Panc1 (cell line): Measurements from ENCODE around the gene ATXN2. TPM values are rescaled to one million over a fixed set of nuclear protein-coding genes. Genes with fewer than 3 reads are reported as not detected.

Experiments
- ATAC-seq: fragments of 200-7000 bp; cut with Tn5 transposase; 2 replicates; pipeline ENCODE4 v1.9.1; 2020; ENCODE audit warnings: mild to moderate bottlenecking, moderate library complexity
- BruUV-seq: library from RNA; stranded (reverse); fragments of 400-500 nt; replicated peaks from 2 replicates; lab custom pipeline; 2021; lab: Mats Ljungman, UMichigan
- CTCF ChIA-PET: fragments of 300-600 bp; sonication (Branson Sonifier 250); formaldehyde crosslinking; loops from one replicate; lab custom pipeline; 2022; ENCODE audit warnings: antibody characterized with exemption; lab: Charles Lee
- POLR2A ChIA-PET: fragments of 300-600 bp; sonication (Branson Sonifier 250); formaldehyde crosslinking; loops from one replicate; lab custom pipeline; 2022; ENCODE audit warnings: antibody characterized with exemption; lab: Charles Lee
- DNase-seq: peaks from one replicate; pipeline ENCODE4 v3.0.0-alpha.2; 2010; ENCODE audit warnings: low read depth, low spot score
- H3K27ac ChIP-seq: 2 replicates; pipeline ENCODE4 v1.5.1; 2011; ENCODE audit warnings: mild to moderate bottlenecking, low read length, inconsistent platforms
- H3K27me3 ChIP-seq: fragments of 200-500 bp; sonication (Bioruptor generic); 2 replicates; pipeline ENCODE4 v1.6.0; 2014; ENCODE audit warnings: low read length, inconsistent platforms; ENCODE audit not compliant: control insufficient read depth, insufficient read depth
- H3K36me3 ChIP-seq: fragments of 200-500 bp; sonication (Bioruptor generic); 2 replicates; pipeline ENCODE4 v1.5.1; 2014; ENCODE audit warnings: inconsistent platforms, mild to moderate bottlenecking, low read length, moderate library complexity; ENCODE audit not compliant: control insufficient read depth, insufficient read depth
- H3K4me1 ChIP-seq: 2 replicates; pipeline ENCODE4 v1.5.1; 2011; ENCODE audit warnings: inconsistent platforms, mild to moderate bottlenecking, low read length, moderate library complexity; ENCODE audit not compliant: control insufficient read depth, insufficient read depth
- H3K4me3 ChIP-seq, 2 experiments: 2 replicates each; pipeline ENCODE4 v1.5.1; 2011 to 2012; ENCODE audit warnings: low read depth in 2 of 2, low read length in 2 of 2, mild to moderate bottlenecking in 2 of 2, inconsistent platforms in 1 of 2, moderate library complexity in 1 of 2
- H3K9me3 ChIP-seq: fragments of 200-500 bp; sonication (Bioruptor generic); 2 replicates; pipeline ENCODE4 v1.5.1; 2014; ENCODE audit warnings: low read depth, mild to moderate bottlenecking, inconsistent platforms, low read length, moderate library complexity; ENCODE audit not compliant: control insufficient read depth, insufficient read depth
- POLR2AphosphoS5 ChIP-seq: IDR thresholded peaks from 2 replicates; pipeline ENCODE4 v1.6.1; 2012; ENCODE audit warnings: mild to moderate bottlenecking, low read depth, low read length, moderate library complexity
- SIN3A ChIP-seq: IDR thresholded peaks from 2 replicates; pipeline ENCODE4 v1.6.1; 2012; ENCODE audit warnings: low read depth, mild to moderate bottlenecking, low read length, moderate library complexity, borderline replicate concordance; ENCODE audit not compliant: insufficient read depth
- TCF7L2 ChIP-seq: IDR thresholded peaks from 2 replicates; pipeline ENCODE4 v1.6.1; 2011; ENCODE audit warnings: mild to moderate bottlenecking, low read depth, low read length, inconsistent platforms
- in situ Hi-C: cut with HindIII; loops from 2 replicates; pipeline ENCODE4 v1.10.0; 2016; ENCODE audit warnings: low sequenced_read_pairs, low pct_unique_long_range_greater_than_20kb
- intact Hi-C: fragments of 100-400 bp; cut with micrococcal nuclease; formaldehyde crosslinking; loops from one replicate; pipeline ENCODE4 v1.10.0; 2022; ENCODE audit not compliant: unreplicated experiment
- total RNA-seq: library from RNA; stranded (reverse); gene quantifications from one replicate; pipeline ENCODE4 v1.2.1, GENCODE V29; 2021; ENCODE audit not compliant: unreplicated experiment
- TF ChIP-seq, protein P1 (sequence below): fragments of 450-650 bp; IDR thresholded peaks from 2 replicates; pipeline ENCODE4 v1.5.1; 2017; ENCODE audit warnings: mild to moderate bottlenecking
- TF ChIP-seq, protein P2 (sequence below), 2 experiments: IDR thresholded peaks; 2 replicates each; pipeline ENCODE4 v1.6.1; 2011 to 2012; ENCODE audit warnings: low read depth in 2 of 2, control low read depth in 1 of 2, low read length in 1 of 2, mild to moderate bottlenecking in 1 of 2, moderate library complexity in 1 of 2; ENCODE audit not compliant: insufficient read depth in 1 of 2

The ATXN2 gene
- total RNA-seq, 1 experiment from 2014 or later: 77.6 TPM

- BruUV-seq: no TSS peak
- Histone ChIP-seq H3K4me1 (peaks cover 49% of the 10 kb centered on the region), H3K9me3 (no peaks in the 10 kb centered on the region), H3K27me3 (no peaks in the 10 kb centered on the region), H3K36me3 (no peaks in the 10 kb centered on the region), H3K4me3 (no peak overlapping the region), H3K27ac (peak overlapping the region; percentile 36; the same call in 1 of the 2 replicates)
- ChIA-PET CTCF (no interaction called here), POLR2A (no interaction called here)
- no peak for ATAC-seq
- intact Hi-C loops: no loop called here
- TF ChIP-seq POLR2AphosphoS5: no peak
- no peak for TF ChIP-seq TCF7L2
- TF ChIP-seq, protein P1, sequence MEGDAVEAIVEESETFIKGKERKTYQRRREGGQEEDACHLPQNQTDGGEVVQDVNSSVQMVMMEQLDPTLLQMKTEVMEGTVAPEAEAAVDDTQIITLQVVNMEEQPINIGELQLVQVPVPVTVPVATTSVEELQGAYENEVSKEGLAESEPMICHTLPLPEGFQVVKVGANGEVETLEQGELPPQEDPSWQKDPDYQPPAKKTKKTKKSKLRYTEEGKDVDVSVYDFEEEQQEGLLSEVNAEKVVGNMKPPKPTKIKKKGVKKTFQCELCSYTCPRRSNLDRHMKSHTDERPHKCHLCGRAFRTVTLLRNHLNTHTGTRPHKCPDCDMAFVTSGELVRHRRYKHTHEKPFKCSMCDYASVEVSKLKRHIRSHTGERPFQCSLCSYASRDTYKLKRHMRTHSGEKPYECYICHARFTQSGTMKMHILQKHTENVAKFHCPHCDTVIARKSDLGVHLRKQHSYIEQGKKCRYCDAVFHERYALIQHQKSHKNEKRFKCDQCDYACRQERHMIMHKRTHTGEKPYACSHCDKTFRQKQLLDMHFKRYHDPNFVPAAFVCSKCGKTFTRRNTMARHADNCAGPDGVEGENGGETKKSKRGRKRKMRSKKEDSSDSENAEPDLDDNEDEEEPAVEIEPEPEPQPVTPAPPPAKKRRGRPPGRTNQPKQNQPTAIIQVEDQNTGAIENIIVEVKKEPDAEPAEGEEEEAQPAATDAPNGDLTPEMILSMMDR: no peak
- TF ChIP-seq, protein P2, sequence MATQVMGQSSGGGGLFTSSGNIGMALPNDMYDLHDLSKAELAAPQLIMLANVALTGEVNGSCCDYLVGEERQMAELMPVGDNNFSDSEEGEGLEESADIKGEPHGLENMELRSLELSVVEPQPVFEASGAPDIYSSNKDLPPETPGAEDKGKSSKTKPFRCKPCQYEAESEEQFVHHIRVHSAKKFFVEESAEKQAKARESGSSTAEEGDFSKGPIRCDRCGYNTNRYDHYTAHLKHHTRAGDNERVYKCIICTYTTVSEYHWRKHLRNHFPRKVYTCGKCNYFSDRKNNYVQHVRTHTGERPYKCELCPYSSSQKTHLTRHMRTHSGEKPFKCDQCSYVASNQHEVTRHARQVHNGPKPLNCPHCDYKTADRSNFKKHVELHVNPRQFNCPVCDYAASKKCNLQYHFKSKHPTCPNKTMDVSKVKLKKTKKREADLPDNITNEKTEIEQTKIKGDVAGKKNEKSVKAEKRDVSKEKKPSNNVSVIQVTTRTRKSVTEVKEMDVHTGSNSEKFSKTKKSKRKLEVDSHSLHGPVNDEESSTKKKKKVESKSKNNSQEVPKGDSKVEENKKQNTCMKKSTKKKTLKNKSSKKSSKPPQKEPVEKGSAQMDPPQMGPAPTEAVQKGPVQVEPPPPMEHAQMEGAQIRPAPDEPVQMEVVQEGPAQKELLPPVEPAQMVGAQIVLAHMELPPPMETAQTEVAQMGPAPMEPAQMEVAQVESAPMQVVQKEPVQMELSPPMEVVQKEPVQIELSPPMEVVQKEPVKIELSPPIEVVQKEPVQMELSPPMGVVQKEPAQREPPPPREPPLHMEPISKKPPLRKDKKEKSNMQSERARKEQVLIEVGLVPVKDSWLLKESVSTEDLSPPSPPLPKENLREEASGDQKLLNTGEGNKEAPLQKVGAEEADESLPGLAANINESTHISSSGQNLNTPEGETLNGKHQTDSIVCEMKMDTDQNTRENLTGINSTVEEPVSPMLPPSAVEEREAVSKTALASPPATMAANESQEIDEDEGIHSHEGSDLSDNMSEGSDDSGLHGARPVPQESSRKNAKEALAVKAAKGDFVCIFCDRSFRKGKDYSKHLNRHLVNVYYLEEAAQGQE (IDR thresholded peaks at IDR 0.05; ENCODE audit: insufficient read depth in 1 of 2, low read depth in 2 of 2, low read length in 1 of 2): no peak
- no peak for TF ChIP-seq SIN3A
- no peak for DNase-seq
- in situ Hi-C loops: no loop called here
These were observed 184.3 kb downstream of the ATXN2 start for GRCh38 chr12:111414711-111415252.

DNA sequence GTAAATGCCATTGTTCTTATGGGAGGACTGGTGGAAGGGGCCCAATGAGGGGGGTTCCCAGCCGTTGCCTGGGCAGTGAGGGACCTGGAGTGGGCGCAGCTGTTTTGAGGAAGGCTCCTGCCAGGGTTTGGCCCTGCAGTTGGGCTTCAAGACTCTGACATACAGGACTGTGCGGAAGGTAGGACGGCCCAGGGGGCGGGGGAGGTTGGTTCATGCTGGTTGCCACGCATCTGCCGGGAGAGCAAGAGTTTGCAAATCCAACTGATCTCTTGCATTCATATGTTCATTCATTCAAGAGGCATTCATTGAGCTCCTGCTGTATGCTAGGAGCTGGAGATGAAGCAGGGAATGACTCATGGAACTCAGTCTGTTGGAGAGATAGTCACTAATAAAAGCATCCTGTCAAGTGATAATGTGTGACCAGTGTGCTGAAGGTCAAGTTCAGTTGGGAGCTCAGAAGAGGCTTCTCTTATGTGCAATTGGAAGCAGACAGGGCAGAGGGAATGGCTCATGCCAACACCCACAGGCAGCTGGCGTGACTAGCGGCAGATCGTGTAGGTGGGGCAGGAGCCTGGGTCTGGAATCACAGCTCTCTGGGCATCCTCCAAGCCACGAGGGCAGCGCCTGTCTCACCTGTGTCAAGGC lies 185.6 kb downstream of the ATXN2 start:
- in situ Hi-C loops: no loop called here
- POLR2A ChIA-PET: no interaction called here

More for the DNA sequence above, 185.6 kb downstream of the ATXN2 start:
- no peak overlapping the region for H3K4me3 ChIP-seq
- CTCF ChIA-PET: interaction anchor here (0.9 kb wide), 1 partner anchor 38 kb away, joined by 4 read pairs; no protein-coding TSS in a partner anchor
- intact Hi-C loops: no loop called here
- TF ChIP-seq TCF7L2: no peak
- TF ChIP-seq, protein P1: no peak
- no peak for TF ChIP-seq POLR2AphosphoS5
- TF ChIP-seq, protein P2 (IDR thresholded peaks at IDR 0.05; ENCODE audit: insufficient read depth in 1 of 2, low read depth in 2 of 2, low read length in 1 of 2): no peak
- TF ChIP-seq SIN3A: no peak
- H3K27ac ChIP-seq: peak overlapping the region; percentile 95
- peaks cover 62% of the 10 kb centered on the region for H3K4me1 ChIP-seq
- H3K9me3 ChIP-seq: no peaks in the 10 kb centered on the region
- BruUV-seq: no TSS peak
- no peaks in the 10 kb centered on the region for H3K36me3 ChIP-seq
- ATAC-seq (peak; percentile 43), DNase-seq (no peak)
- no peaks in the 10 kb centered on the region for H3K27me3 ChIP-seq
